ENCODE measurements around the gene LAMA5.

LAMA5 gene

DNA sequence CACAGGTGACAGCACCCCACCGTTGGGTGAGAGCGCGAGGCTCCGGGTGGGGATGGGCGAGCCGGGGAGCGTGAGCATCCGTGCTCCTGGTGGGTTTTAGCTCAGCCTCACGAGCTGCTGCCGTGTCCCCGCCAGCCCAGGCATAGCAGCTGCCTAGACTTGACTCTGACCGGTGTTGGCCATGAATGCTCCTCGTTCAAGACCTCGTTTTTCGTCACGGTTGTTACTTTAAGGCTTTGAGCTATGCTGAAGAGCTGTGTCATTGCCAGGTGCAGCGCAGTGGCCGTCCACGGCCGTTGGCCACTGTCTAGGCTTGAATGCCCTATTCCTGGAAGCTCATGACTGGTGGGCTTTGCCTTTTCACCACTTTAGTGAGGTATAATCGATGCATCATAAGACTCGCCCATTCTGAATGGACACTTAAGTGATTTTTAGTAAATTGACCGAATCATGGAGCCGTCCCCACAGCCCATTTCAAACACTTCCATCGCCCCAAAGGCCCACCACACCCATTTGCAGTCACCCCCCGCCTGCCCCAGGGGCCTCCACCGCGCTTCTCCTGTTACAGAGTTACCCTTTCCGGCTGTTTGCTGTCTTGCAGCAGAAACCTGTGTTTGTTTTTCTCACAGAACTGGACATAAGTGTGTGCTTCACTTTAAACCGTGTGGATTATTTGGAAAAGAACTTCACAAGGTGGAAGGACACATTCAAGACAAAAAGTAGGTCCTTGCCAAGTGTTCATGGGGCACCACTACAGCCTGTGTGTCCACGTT is 85.8 kb downstream of the LAMA5 start:
- no peak for DNase-seq

DNA sequence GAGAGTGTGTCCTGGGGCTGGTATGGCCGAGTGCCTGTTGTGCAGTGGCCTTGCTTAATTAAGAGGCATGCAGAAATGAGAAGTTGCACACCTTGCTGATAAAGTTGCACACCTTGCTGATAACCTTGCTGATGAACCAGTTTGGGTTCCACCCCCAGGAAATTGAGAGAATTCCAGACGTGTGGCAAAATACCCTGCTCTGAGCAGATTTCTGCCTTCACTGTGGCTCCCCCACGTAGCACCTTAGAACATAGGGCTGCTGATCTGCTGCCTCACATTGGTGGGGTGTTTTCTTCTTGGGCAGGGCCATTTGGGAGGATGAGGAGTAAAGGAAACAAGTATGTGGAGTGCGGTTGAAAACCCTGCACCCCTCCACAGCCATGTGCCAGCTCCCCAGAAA is 86.8 kb downstream of the LAMA5 start:
- DNase-seq: no peak

DNA sequence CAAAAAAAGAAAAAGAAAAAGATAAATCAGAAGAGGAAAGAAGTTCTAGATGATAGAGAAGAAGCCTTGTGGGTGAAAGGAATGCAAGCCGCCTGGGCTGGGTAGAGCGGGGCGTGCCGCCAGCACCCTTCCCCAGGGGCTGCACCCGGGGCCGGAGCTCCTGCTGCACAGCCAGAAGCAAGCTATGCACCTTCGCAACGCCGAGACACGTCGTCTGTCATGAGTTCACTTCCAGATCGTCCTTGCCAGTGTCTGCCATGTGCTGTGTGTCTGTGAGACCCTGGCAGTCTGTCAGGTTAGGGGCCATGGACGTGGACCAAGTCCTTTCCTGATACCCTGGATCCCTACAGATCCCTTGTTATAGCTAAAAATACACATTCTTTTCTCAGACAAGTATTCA is 89.9 kb downstream of the LAMA5 start:
- DNase-seq: no peak

DNA sequence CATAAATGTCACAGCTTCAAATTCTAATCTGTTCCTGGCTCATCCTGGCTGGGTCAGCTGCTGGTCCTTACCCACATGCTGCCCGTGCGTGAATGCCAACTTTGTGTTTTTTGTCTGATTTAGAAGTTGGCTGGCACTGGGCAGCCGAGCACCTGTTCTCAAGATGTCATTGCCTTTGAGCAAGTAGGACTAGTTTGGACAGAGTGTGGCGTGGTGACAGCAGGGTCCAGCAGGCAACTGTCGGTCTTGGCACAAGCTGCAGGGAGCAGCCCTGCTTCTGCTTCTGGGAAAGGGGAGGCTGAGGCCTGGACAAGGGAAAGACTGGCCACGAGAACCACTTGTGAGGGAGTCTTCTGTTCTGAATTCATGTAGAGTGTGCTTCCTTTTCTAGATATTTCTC is 90.7 kb downstream of the LAMA5 start:
- DNase-seq: no peak

DNA sequence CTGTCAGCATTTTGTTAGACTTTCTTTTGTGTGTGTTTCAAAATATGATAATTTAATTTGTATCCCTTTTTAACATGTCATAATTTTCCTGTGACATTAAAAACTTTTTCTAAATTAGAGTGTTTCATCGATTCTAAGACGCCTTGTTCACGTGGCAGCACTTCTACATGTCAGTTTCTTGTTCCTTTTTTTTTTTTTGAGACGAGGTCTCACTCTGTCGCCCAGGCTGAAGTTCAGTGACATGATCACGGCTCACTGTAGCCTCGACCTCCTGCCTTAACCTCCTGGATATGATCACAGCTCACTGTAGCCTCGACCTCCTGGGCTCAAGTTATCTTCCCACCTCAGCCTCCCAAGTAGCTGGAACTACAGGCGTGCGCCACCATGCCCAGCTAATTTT is 91.9 kb downstream of the LAMA5 start:
- no peak for DNase-seq

DNA sequence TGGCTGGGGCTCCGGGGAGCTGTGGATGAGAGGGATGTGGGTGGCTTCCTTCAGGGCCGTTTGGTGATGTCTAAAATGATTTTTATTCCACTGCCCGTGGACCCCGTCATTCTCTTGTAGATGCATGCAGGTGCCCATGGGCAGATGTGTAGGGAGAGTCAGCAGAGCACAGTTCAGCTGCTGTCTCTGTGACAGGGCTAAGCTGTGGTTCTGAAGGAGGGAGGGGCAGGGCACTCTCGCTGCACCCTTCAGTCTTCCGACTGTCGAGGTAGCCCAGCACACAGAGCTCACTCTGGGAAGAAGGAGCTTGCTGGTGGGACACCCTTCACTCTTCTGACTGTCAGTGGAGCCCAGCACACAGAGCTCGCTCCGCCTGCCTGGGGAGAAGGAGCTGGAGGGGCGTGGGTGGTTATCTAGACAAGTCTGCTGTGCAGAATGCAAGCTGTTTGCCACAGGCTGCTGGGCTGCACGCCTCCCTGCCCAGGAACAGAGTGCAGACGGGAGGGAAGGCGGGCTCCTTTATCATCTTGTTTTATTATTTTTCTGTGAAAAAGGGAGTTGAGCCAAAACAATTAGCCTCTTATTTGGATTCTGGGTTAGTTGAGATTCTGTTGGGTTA is 92.7 kb downstream of the LAMA5 start:
- DNase-seq: no peak

DNA sequence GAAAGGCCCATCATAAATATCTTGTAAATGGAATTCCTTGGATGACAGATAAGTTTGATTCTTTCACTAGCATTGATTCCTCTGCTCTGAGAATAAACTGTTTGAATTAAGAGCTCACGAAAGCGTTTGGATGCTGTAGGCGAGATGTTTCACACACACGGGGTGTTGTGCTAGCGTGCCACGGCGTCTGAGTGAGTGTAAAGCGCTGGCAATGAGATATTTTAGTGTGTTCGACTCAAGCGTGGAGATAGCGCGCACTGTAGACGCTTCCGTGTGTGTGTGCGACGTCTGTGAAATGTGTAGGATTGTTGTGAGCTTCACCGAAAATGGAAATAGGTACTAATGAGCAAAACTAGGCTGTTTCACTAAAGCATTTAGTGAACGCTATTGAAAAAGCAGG is 93.7 kb downstream of the LAMA5 start:
- DNase-seq: no peak

DNA sequence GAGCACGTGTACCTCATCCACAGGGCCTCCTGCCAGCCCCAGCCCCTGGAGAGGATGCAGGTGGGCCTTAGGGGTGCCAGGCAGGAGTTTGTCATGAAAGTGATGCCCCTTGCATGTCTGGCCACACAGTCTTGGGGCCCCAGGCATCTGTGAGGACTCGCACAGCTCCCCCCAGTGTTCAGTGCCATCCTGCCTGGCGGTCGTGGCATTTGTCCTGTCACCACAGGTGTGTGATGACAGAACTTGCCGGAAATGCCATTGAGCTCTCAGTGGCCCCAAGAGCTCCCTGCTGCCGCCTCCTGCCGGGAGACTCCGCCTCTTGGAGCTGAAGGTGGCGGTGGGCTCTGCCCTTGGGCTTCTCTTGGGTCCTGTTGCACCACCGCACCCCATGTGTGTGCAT is 94.9 kb downstream of the LAMA5 start:
- no peak for DNase-seq

DNA sequence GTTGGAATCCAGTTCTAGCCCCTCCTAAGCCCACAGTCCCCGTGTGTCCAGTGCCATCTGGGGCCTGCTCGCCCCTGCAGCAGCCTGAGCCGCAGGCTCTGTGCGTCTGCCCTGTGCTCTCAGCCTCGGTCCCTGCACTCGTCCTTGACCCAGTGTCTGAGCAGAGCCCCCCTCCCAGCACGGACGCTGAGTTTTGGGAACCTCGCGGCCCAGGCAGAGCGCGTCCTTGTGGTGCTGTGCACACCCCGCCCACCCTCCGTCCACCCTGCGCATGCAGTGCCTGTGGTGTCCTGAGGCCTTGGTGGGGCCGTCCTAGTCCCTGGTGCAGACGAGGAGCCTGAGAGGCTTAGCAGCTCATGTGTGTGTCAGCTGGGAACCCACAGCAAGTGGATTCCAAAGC is 97.2 kb downstream of the LAMA5 start:
- DNase-seq: no peak

DNA sequence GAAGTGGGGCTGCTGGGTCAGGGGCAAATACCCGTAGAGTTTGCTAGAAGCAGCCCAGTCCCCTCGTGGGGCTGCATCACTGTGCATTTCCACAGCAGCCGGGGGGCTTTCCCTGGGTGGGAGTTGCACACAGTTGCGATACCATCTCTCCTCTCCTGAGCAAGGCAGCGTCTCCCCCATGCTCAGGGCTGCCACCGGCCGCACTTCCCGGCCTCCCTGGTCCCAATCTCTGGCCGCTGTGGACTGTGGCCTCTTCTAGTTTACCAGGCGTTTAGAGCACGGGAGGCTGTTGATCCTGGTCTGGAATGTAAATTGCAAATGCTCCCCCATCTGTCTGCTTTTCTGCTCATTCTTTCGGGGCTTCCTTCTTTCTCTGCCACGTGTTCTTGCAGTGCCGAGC is 97.7 kb downstream of the LAMA5 start:
- no peak for DNase-seq

DNA sequence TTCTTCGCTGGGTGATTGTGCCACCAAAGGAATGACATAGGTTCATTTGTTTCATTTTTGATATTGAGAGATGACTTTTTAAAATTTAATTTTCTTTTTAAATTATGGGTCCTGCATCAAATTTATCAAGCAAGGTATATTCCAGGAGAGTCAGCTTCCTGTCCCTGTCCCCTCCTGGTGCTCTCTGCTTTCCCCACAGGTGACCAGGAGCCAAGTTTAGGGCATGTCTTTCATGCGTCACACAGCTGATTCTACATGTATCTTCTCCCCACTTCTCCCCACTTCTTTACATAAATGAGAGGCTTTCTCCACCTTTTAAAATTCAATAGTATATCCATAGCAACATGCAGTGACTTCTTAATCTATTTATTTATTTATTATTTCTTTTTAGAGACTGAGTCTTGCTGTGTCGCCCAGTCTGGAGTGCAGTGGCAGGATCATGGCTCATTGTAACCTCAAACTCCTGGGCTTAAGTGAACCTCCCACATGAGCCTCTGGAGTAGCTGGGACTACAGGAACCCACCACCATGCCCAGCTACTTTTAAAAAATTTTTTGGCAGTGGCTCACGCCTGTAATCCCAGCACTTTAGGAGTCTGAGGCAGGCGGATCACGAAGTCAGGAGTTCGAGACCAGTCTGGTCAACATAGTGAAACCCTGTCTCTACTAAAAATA is 98.7 kb downstream of the LAMA5 start:
- DNase-seq: no peak

DNA sequence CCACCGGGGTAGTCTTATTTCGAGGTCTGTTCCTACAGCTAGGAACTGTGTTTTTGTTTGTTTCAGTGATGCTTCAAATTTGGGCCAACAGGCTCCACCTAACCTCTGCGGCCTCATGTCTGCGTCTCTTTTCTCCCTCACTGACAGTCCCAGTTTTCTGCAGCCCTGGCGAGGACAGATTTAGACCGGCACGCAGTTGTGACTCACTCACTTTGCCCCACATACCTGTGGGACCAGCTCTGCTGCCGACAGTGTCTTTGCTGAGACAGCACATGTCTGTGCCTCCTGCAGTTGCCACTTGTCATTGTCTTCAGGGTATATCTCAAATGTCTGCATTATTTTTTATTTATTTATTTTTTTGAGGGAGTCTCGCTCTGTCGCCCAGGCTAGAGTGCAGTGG is 99.6 kb downstream of the LAMA5 start:
- no peak for DNase-seq

DNA sequence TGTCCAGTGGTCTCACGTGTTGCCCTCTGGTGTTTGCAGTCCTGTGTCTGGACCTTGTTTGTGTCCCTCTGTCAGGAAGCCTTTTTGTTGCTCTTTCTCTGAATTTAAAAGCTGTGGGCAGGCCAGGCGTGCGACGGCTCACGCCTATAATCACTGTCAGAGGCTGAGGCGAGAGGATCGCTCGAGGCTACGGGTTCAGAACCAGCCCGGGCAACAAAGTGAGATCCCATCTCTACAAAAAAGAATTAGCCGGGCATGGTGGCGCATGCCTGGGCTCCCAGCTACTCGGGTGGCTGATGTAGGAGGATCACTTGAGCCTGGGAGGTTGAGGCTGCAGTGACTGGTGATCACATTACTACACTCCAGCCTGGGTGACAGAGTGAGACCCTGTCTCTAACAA is 100.3 kb downstream of the LAMA5 start:
- no peak for DNase-seq

DNA sequence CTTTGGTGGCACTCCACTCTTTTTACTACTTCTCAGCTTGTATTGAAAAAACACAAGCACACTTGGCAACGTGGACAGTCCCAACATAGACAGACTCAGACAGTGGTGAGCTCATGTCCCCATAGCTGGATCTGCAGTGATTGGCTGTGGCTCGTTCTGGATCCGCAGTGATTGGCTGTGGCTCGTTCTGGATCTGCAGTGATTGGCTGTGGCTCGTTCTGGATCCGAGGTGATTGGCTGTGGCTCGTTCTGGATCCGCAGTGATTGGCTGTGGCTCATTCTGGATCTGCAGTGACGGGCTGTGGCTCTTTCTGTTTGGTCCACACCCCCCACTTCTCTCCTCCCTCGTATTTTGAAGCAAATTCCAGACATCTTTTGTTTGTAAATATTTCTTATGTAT is 100.8 kb downstream of the LAMA5 start:
- no peak for DNase-seq

DNA sequence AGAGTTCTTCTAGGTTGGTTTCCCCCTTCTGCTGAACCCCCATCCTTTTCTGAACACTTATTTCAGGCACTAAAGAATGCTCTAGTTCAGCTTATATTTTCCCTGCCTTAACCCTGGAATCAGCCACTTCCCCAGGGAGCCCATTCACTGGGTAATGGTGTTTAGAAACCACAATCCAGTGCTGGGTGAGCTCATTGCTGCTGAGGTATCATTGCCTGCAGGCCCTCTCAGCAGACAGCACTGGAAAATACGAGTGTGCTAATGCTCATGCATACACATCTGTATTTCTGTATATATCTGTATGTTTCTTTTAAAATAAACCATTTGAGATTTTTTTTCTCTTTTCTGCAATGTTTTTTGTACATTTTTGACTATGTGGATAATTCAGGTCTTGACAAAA is 101.7 kb downstream of the LAMA5 start:
- DNase-seq: no peak

DNA sequence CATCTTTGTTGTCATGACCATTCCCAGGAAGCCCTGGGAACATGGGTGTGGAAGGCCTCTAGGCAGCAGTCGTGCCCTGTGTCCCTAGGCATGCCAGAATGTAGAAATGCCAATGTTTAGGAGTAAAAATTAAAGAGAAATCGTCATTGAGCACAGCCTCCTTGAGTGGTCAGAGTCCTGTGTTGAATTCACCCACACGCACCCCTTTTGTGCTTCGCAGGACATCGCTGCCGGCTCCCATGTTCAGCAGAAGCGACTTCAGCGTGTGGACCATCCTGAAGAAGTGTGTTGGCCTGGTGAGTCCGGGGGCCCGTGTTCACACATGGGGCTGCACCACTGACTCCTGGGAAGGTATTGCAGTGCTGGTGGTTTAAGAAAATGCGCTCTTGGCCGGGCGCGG is 103.7 kb downstream of the LAMA5 start:
- DNase-seq: no peak

DNA sequence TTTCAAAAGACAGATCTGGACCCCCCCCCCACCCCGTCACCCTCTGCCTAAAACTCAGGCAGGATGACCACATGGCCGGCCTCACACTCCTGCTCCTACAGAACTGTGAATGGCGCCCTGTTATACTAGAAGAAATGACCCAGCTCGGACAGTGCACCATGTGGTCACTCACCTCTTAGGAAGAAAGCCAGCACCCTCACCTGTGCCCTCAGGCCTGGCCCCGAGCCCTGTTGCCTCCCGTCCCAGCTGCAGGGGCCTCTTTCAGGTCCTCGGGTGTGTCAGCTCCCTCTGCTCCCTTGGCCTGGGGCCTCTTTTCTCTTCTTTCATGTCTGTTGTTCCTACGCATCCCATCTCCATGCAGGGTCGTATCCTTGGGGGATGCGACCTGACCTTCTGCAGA is 105.0 kb downstream of the LAMA5 start:
- no peak for DNase-seq

DNA sequence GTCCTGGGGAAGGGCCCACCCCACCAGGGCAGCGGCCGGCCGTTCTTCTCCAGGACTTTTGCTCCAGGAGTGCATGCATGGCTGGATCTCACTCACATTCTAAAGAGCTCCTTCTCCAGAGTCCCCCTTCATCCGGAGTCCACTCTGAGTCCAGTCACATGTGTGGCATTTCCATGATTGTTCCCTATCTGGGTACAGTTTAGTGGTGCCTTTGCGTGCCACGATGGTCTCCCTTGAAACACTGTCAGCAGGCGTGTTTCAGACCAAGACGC is 107.9 kb downstream of the LAMA5 start:
- DNase-seq: no peak

Data from NCI-H1105 (cell line).